ENCODE measurements around the gene CARD10. TPM values are rescaled to one million over a fixed set of nuclear protein-coding genes. Genes with fewer than 3 reads are reported as not detected.

Gene CARD10
- total and polyA plus RNA-seq, 2 of the 8 experiments (the other 6 are each of a cell fraction or from before 2014, with no cell fraction given), result 13.5 to 14.4 TPM

- Histone ChIP-seq H3K18ac (ENCODE audit: extremely low read depth, low read length) (no peak overlapping the region), H3K27me3 (replicated peaks in 1 of 4; ENCODE audit: control insufficient read depth in 3 of 4, extremely low read depth in 1 of 4, insufficient read depth in 3 of 4, low read length in 3 of 4) (peaks cover 7 to 25% (median 16%) of the 10 kb centered on the region in 4 experiments; a peak in 6 of 7 replicates), H3K27ac (ENCODE audit: low read depth, low read length) (no peak overlapping the region), H3K4me3 (ENCODE audit: extremely low read depth in 1 of 4, insufficient read depth in 2 of 4, low read depth in 3 of 4, low read length in 4 of 4) (no peak overlapping the region), H3K36me3 (ENCODE audit: control insufficient read depth in 2 of 4, insufficient read depth in 4 of 4, low read length in 3 of 4) (no peaks in the 10 kb centered on the region), H3K23me2 (ENCODE audit: low read depth, low read length) (peaks cover 10% of the 10 kb centered on the region; the same call in 1 of the 2 replicates), H2BK12ac (ENCODE audit: low read depth, low read length) (no peak overlapping the region), H4K5ac (ENCODE audit: insufficient read length, low read depth, low read length) (no peak overlapping the region), H3K79me1 (ENCODE audit: low read depth, low read length) (no peaks in the 10 kb centered on the region), H4K20me1 (replicated peaks in 1 of 2; ENCODE audit: control insufficient read depth in 1 of 2, insufficient read depth in 2 of 2, low read length in 2 of 2) (peaks cover 0 to 1% of the 10 kb centered on the region in 2 experiments), H2AFZ (ENCODE audit: low read length) (no peak overlapping the region), H3K79me2 (ENCODE audit: control insufficient read depth in 1 of 2, insufficient read depth in 2 of 2, low read length in 2 of 2) (no peaks in the 10 kb centered on the region), H3K9ac (replicated peaks in 1 of 4; ENCODE audit: extremely low read depth in 1 of 4, low read depth in 3 of 4, low read length in 3 of 4) (no peak overlapping the region), H4K8ac (ENCODE audit: extremely low read depth, insufficient read depth, low read length) (no peak overlapping the region), H2AK5ac (ENCODE audit: low read depth, low read length) (no peak overlapping the region), H2BK20ac (ENCODE audit: low read length) (no peak overlapping the region), H2BK15ac (ENCODE audit: low read length) (no peak overlapping the region), H3K4ac (replicated peaks; ENCODE audit: insufficient read length, low read depth, low read length) (no peak overlapping the region), H2BK120ac (replicated peaks; ENCODE audit: low read depth, low read length) (no peak overlapping the region), H3K23ac (ENCODE audit: insufficient read length) (no peak overlapping the region), H3K4me1 (replicated peaks in 1 of 4; ENCODE audit: control insufficient read depth in 3 of 4, insufficient read depth in 4 of 4, low read length in 3 of 4) (peaks cover 0 to 8% (median 5%) of the 10 kb centered on the region in 4 experiments; a peak in 4 of 7 replicates), H4K91ac (replicated peaks; ENCODE audit: insufficient read length, low read length) (no peak overlapping the region), H3K56ac (replicated peaks; ENCODE audit: insufficient read length, low read depth, low read length) (no peak overlapping the region), H2BK5ac (ENCODE audit: low read depth, low read length) (no peak overlapping the region), H3K14ac (ENCODE audit: insufficient read length) (no peak overlapping the region), H3K4me2 (ENCODE audit: insufficient read depth in 1 of 2, low read depth in 2 of 2, low read length in 2 of 2) (no peak overlapping the region), H3K9me3 (ENCODE audit: insufficient read depth in 2 of 2, low read depth in 1 of 2, low read length in 1 of 2) (no peaks in the 10 kb centered on the region)
- FAIRE-seq, result no peak
- ChIA-PET CTCF (ENCODE audit: partially characterized antibody) (interaction anchor here (1.2 to 1.5 kb wide), 2 partner anchors 17 to 45 kb away, joined by 3 to 4 read pairs; no protein-coding TSS in a partner anchor), POLR2A (ENCODE audit: partially characterized antibody) (no interaction called here)
- 100% methylated on average over 1 of the region's 1 CpG; no CpG with 5 or more reads in 1 of the 2 experiments for WGBS, 2 experiments (ENCODE audit: extremely low coverage in 1 of 2, insufficient coverage in 1 of 2, insufficient read length in 1 of 2, insufficient replicate concordance in 2 of 2, low coverage in 1 of 2, low lambda C conversion rate in 2 of 2, missing lambda C conversion rate in 1 of 2)
- no peak for DNase-seq (ENCODE audit: low read depth in 1 of 2, low spot score in 2 of 2)
- no peak for TF ChIP-seq TBP (IDR thresholded peaks at IDR 0.05; ENCODE audit: low read depth, low read length)
- TF ChIP-seq CTBP2 (IDR thresholded peaks at IDR 0.05; ENCODE audit: borderline replicate concordance, insufficient read depth, insufficient read length, low read length), result no peak
- no peak for TF ChIP-seq CBX5 (IDR thresholded peaks at IDR 0.05; ENCODE audit: low read depth, low read length)
- TF ChIP-seq HDAC2 (IDR thresholded peaks at IDR 0.05; ENCODE audit: borderline replicate concordance in 1 of 2, low read depth in 2 of 2, low read length in 2 of 2), result peak in 1 of 2 experiments; percentile 92; a peak in 1 of 4 replicates
- no peak for TF ChIP-seq NANOG (IDR thresholded peaks at IDR 0.05; ENCODE audit: insufficient read depth, low read depth, low read length, poor library complexity, severe bottlenecking)
- TF ChIP-seq YY1 (IDR thresholded peaks at IDR 0.05; ENCODE audit: low read depth, low read length), result no peak
- peak; percentile 93 for TF ChIP-seq KDM1A (IDR thresholded peaks at IDR 0.05; ENCODE audit: borderline replicate concordance, low read length)
- TF ChIP-seq SAP30 (IDR thresholded peaks at IDR 0.05; ENCODE audit: insufficient read depth, insufficient replicate concordance, low read length), result no peak
Observed at GRCh38 chr22:37516456-37516855, 2.8 kb downstream of the CARD10 start.
